Subcutaneous adipose tissue (tissue), 4 donors: ENCODE data around the gene TSSK6. TPM values are rescaled to one million over a fixed set of nuclear protein-coding genes. Genes with fewer than 3 reads are reported as not detected.

ENCODE experiments used
- total RNA-seq, 4 donors: library from RNA; depleted of rRNA; stranded (reverse); fragments of >200 nt; gene quantifications; one replicate each; pipeline ENCODE4 v1.1.0, GENCODE V29; 2016
- TF ChIP-seq, protein P1 (sequence below): fragments of 450-650 bp; IDR thresholded peaks from one replicate; pipeline ENCODE4 v1.5.1; 2016; ENCODE audit warnings: low read depth, mild to moderate bottlenecking, control low read depth, antibody characterized with exemption, moderate library complexity

Gene TSSK6
- total RNA-seq, 4 donors from 2014 or later: 0.57 to 2.2 (median 1.3) TPM

DNA sequence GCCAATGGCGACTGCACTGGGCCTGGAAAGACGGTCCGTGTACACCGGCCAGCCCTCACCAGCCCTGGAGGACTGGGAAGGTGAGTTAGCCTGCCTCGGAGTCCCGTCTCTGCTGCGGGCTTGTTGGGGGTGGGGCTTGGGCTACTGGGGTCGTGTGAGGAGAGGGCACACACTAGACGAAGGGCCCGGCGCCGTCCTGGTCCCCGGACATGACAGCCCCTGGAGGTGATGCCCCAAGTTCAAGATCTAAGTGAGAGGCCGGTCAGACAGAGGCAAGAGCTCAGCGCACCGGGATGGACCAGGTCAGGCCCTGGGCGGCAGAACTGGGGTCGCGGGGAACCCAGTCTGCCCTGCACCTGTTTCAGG, 24.3 kb upstream of the TSSK6 start:
- TF ChIP-seq, protein P1, sequence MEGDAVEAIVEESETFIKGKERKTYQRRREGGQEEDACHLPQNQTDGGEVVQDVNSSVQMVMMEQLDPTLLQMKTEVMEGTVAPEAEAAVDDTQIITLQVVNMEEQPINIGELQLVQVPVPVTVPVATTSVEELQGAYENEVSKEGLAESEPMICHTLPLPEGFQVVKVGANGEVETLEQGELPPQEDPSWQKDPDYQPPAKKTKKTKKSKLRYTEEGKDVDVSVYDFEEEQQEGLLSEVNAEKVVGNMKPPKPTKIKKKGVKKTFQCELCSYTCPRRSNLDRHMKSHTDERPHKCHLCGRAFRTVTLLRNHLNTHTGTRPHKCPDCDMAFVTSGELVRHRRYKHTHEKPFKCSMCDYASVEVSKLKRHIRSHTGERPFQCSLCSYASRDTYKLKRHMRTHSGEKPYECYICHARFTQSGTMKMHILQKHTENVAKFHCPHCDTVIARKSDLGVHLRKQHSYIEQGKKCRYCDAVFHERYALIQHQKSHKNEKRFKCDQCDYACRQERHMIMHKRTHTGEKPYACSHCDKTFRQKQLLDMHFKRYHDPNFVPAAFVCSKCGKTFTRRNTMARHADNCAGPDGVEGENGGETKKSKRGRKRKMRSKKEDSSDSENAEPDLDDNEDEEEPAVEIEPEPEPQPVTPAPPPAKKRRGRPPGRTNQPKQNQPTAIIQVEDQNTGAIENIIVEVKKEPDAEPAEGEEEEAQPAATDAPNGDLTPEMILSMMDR: no peak

GRCh38 chr19:19538785-19539166, 23.4 kb upstream of the TSSK6 start:
- TF ChIP-seq, protein P1: no peak

DNA sequence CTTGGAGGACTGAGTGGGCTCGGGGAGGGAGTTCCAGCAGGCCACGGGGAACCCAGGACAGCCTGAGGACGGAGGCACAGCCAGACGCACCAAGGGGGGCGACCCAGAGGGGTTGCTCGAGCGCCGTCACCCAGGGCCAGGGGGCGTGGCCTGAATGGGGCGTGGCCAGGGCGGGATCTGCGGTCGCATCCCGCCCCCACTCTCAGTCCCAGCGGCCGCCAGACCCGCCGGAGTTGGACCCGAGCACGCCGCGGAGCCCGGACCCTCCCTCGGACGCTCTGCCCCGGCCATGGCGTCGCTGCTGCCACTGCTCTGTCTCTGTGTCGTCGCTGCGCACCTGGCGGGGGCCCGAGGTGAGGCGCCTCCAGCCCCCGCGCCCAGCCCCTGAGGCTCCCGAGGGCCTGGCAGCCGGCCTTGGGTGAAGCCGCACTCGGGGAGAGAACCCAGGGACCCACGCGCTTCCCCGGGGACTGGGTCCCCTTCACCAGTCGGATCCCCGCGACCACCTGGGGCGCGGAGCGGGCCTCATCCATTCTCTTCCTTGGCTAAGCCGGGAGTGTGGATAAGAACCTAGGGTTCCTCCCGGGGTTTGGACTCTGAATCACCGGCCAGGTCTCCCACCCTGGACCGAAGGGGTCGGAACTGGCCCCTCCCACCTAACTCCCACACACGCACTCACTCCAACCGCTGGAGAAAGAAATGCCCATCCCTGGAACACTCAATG, 22.9 kb upstream of the TSSK6 start, which contains the start of gene CILP2:
TSS of gene CILP2 (plus strand) at position 205 of the 724 bp plus-strand sequence. CDS start at position 290, 85 bp downstream.
- TF ChIP-seq, protein P1: no peak

GRCh38 chr19:19537075-19538048, 22.0 kb upstream of the TSSK6 start:
- TF ChIP-seq, protein P1: no peak

DNA sequence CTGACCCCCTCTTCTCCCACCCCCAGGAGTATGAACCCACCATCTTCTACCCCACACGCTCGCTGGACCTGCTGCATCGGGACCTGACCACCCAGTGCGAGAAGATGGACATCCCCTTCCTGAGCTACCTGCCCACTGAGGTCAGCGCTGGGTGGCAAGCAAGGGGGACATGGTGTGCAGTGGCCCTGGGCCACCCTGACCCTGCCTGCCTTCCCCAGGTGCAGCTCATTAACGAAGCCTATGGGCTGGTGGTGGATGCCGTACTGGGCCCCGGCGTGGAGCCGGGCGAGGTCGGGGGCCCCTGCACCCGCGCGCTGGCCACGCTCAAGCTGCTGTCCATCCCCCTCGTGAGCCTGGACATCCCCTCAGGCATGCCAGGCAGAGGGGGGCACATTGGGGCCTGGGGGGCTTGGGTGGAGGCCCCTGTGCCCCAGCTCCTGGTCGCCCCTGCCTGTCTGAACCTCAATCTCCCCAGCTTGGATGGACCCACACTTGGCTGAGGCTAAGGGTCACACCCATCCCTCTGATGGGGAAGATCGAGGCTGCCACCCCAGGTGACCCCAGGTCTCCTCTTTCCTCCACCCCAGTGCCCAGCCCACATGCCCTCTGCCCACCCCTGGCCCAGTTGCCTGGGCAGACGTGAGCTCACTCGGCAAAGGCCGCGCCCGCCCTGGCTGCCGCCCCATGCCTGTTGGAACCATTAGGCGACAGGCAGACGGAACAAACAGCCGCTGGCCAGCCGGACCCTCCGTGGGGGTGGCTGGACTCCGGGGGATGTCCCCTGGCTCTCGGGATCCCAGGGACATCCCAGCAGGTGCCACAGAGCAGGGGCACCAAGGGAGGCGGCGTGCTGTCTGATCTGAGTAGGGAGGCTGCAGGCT, 20.2 kb upstream of the TSSK6 start:
- TF ChIP-seq, protein P1: no peak

- TF ChIP-seq, protein P1: no peak
These were observed 19.4 kb upstream of the TSSK6 start for GRCh38 chr19:19534556-19535265.
